K562 (cell line): Measurements from ENCODE around the gene KRT83. TPM values are rescaled to one million over a fixed set of nuclear protein-coding genes. Genes with fewer than 3 reads are reported as not detected.

Experiments
- ATAC-seq: fragments of 200-7000 bp; cut with Tn5 transposase; 3 replicates; pipeline ENCODE4 v1.9.1; 2020; ENCODE audit warnings: moderate library complexity
- BruUV-seq: library from RNA; stranded (reverse); fragments of 400-500 nt; replicated peaks from 2 replicates; lab custom pipeline; 2021; lab: Mats Ljungman, UMichigan
- CTCF ChIA-PET: fragments of 300-600 bp; formaldehyde crosslinking; extraction: SDS; loops from one replicate; lab custom pipeline; 2021; ENCODE audit warnings: low intra/inter-chr PET ratio; lab: Yijun Ruan, JAX
- POLR2A ChIA-PET: fragments of 300-600, 350-650 bp; sonication (Branson Sonifier 250); formaldehyde crosslinking; extraction: SDS; loops from one replicate; lab custom pipeline; 2021; ENCODE audit warnings: antibody characterized with exemption, inconsistent platforms; lab: Yijun Ruan, JAX
- DNase-seq, 4 experiments: peaks; one replicate each; pipeline versions ENCODE4 v3.0.0 to v3.0.0-alpha.2; 2011 to 2018; ENCODE audit warnings: low spot score in 3 of 4, mixed read lengths in 3 of 4; ENCODE audit errors: extremely low read depth in 1 of 4
- FAIRE-seq: peaks from 2 replicates; lab custom pipeline; 2011; peaks lifted over from hg19 to GRCh38; lab: Jason Lieb, UNC
- H2AFZ ChIP-seq: 2 replicates; pipeline ENCODE4 v1.6.0; 2011; ENCODE audit warnings: low read depth, low read length, control low read depth, inconsistent platforms
- H3K27ac ChIP-seq: fragments of 200-600 bp; 3 replicates; pipeline ENCODE4 v1.8.0; 2011; ENCODE audit warnings: low read depth, mild to moderate bottlenecking, control low read depth, inconsistent platforms, low read length, moderate library complexity, mixed read lengths; ENCODE audit errors: extremely low read depth
- H3K27me3 ChIP-seq, 2 experiments: fragments of 300-600 bp in 1 of 2; 2 replicates in 1 of 2; 3 replicates in 1 of 2; pipeline versions ENCODE4 v1.6.0 to v1.8.0; 2011; ENCODE audit warnings: inconsistent platforms in 2 of 2, low read length in 2 of 2, mild to moderate bottlenecking in 1 of 2, mixed read lengths in 1 of 2, moderate library complexity in 1 of 2; ENCODE audit not compliant: control insufficient read depth in 2 of 2, insufficient read depth in 2 of 2
- H3K36me3 ChIP-seq: fragments of 300-600 bp; 3 replicates; pipeline ENCODE4 v1.8.0; 2011; ENCODE audit warnings: mild to moderate bottlenecking, low read length, inconsistent platforms; ENCODE audit not compliant: control insufficient read depth, insufficient read depth
- H3K4me1 ChIP-seq, 2 experiments: fragments of 200-600 bp in 1 of 2; replicated peaks in 1 of 2; 2 replicates in 1 of 2; 3 replicates in 1 of 2; pipeline versions ENCODE4 v1.5.1 to v1.8.0; 2011; ENCODE audit warnings: inconsistent platforms in 2 of 2, low read length in 2 of 2, mild to moderate bottlenecking in 1 of 2, mixed read lengths in 1 of 2, moderate library complexity in 1 of 2; ENCODE audit not compliant: control insufficient read depth in 2 of 2, insufficient read depth in 2 of 2
- H3K4me2 ChIP-seq: 2 replicates; pipeline ENCODE4 v1.6.1; 2011; ENCODE audit warnings: low read length, control low read depth, inconsistent platforms, mixed read lengths; ENCODE audit not compliant: insufficient read depth
- H3K4me3 ChIP-seq: fragments of 200-600 bp; sonication (generic), shearing (Covaris generic); 2 replicates; pipeline ENCODE4 v1.5.1; 2016; ENCODE audit warnings: control low read depth, inconsistent platforms
- H3K79me2 ChIP-seq: fragments of 200-600 bp; 3 replicates; pipeline ENCODE4 v1.8.0; 2011; ENCODE audit warnings: low read length, inconsistent platforms; ENCODE audit not compliant: control insufficient read depth, insufficient read depth
- H3K9ac ChIP-seq, 2 experiments: 2 replicates each; pipeline versions ENCODE4 v1.6.0 to v1.6.1; 2011; ENCODE audit warnings: low read depth in 2 of 2, low read length in 2 of 2, control low read depth in 1 of 2, inconsistent platforms in 1 of 2, mild to moderate bottlenecking in 1 of 2, mixed read lengths in 1 of 2; ENCODE audit not compliant: insufficient read depth in 1 of 2
- H3K9me1 ChIP-seq: one replicate; pipeline ENCODE4 v1.6.0; 2011; ENCODE audit warnings: inconsistent platforms, mild to moderate bottlenecking, low read length, moderate library complexity; ENCODE audit not compliant: control insufficient read depth, insufficient read depth
- H3K9me3 ChIP-seq: replicated peaks from 2 replicates; pipeline ENCODE4 v1.5.1; 2011; ENCODE audit warnings: low read depth, low read length, inconsistent platforms; ENCODE audit not compliant: control insufficient read depth, insufficient read depth
- H4K20me1 ChIP-seq: replicated peaks from 2 replicates; pipeline ENCODE4 v1.6.1; 2011; ENCODE audit warnings: low read length, inconsistent platforms, mixed read lengths; ENCODE audit not compliant: control insufficient read depth, insufficient read depth
- ASH1L ChIP-seq: fragments of 450-650 bp; IDR thresholded peaks from 2 replicates; pipeline ENCODE4 v1.6.1; 2018; ENCODE audit warnings: borderline replicate concordance, mild to moderate bottlenecking, low read depth; ENCODE audit not compliant: partially characterized antibody
- BCL6 ChIP-seq: fragments of 250-450 bp; sonication (Bioruptor Pico); IDR thresholded peaks from 2 replicates; pipeline ENCODE4 v1.4.0; 2020
- CBFB ChIP-seq: sonication (generic); formaldehyde crosslinking; IDR thresholded peaks from 2 replicates; pipeline ENCODE4 v1.4.0; 2020; ENCODE audit warnings: mild to moderate bottlenecking, missing genetic modification reagents
- CBX3 ChIP-seq, 2 experiments: IDR thresholded peaks; 1 replicate in 1 of 2; 2 replicates in 1 of 2; pipeline ENCODE4 v1.6.1; 2012; ENCODE audit warnings: inconsistent platforms in 2 of 2, low read length in 2 of 2, borderline replicate concordance in 1 of 2, control low read depth in 1 of 2
- HOXB6 ChIP-seq: fragments of 250-450 bp; sonication (Bioruptor Pico); IDR thresholded peaks from 2 replicates; pipeline ENCODE4 v1.5.1; 2022; ENCODE audit warnings: mild to moderate bottlenecking, borderline replicate concordance
- KAT8 ChIP-seq: fragments of 450-650 bp; IDR thresholded peaks from 2 replicates; pipeline ENCODE4 v1.6.1; 2016; ENCODE audit warnings: low read depth, mild to moderate bottlenecking
- KLF13 ChIP-seq: fragments of 450-650 bp; IDR thresholded peaks from 2 replicates; pipeline ENCODE4 v1.6.1; 2016; ENCODE audit warnings: missing genetic modification characterization, low read depth, mild to moderate bottlenecking, missing compliant biosample characterization, moderate library complexity, borderline replicate concordance
- NFXL1 ChIP-seq: fragments of 450-650 bp; formaldehyde crosslinking; IDR thresholded peaks from 2 replicates; pipeline ENCODE4 v1.4.0; 2021; ENCODE audit warnings: mild to moderate bottlenecking
- NONO ChIP-seq, 2 experiments: fragments of 200-400 bp in 1 of 2; fragments of 450-650 bp in 1 of 2; formaldehyde crosslinking in 1 of 2; IDR thresholded peaks; 2 replicates each; pipeline ENCODE4 v1.6.1; 2017; ENCODE audit warnings: low read depth in 2 of 2, mild to moderate bottlenecking in 2 of 2, moderate library complexity in 2 of 2, low read length in 1 of 2
- PHB ChIP-seq: fragments of 250-450 bp; sonication (Bioruptor Pico); IDR thresholded peaks from 2 replicates; pipeline ENCODE4 v1.5.0; 2021
- RBM22 ChIP-seq: fragments of 200-400 bp; formaldehyde crosslinking; IDR thresholded peaks from 2 replicates; pipeline ENCODE4 v1.6.1; 2018; ENCODE audit warnings: low read length, low read depth; ENCODE audit not compliant: poor library complexity, severe bottlenecking
- ZFP36 ChIP-seq: fragments of 150-350 bp; IDR thresholded peaks from 2 replicates; pipeline ENCODE4 v1.6.1; 2018; ENCODE audit warnings: low read length, low read depth; ENCODE audit not compliant: partially characterized antibody
- WGBS: fragments of 100-300 bp; shearing (Covaris generic); methylation state at CpG from one replicate; pipeline ENCODE4 v1.1.6; 2016; ENCODE audit warnings: low coverage, mixed read lengths; ENCODE audit not compliant: insufficient coverage; ENCODE audit errors: missing lambda C conversion rate; 5-methylcytosine and 5-hydroxymethylcytosine counted together
- in situ Hi-C: fragments of 300-500 bp; cut with MboI; formaldehyde crosslinking; loops from 4 replicates; pipeline ENCODE4 v1.15.0; 2018; ENCODE audit warnings: inconsistent platforms, mixed read lengths
- intact Hi-C: fragments of 100-400 bp; cut with micrococcal nuclease; formaldehyde crosslinking; loops from 2 replicates; pipeline ENCODE4 v1.14.2; 2022
- polyA plus RNA-seq, 8 experiments: library from polyadenylated mRNA; depleted of rRNA in 4 of 8; stranded (reverse) in 5 of 8; unstranded in 3 of 8; fragments of >200 nt; fragmentation: Nextera tagmentation in 2 of 8; fragmentation: Illumina TruSeq in 1 of 8; extraction: Ambion mirVana in 2 of 8; extraction: Trizol in 1 of 8; gene quantifications; 2 replicates each; pipeline versions ENCODE4 v1.2.1 to v1.2.3, GENCODE V29; 2011 to 2014; ENCODE audit warnings: inconsistent platforms in 1 of 8, missing spikeins in 1 of 8
- total RNA-seq, 7 experiments: library from RNA; depleted of rRNA in 6 of 7; stranded (reverse); fragments of >200 nt in 6 of 7; fragmentation: Illumina TruSeq in 2 of 7; extraction: Trizol in 2 of 7; gene quantifications; 2 replicates each; pipeline versions ENCODE4 v1.2.1 to v1.2.3, GENCODE V29; 2011 to 2021; ENCODE audit warnings: low replicate concordance in 1 of 7
- TF ChIP-seq, protein P1 (sequence below): fragments of 250-450 bp; sonication (Bioruptor Pico); IDR thresholded peaks from 2 replicates; pipeline ENCODE4 v1.8.0; 2022; ENCODE audit warnings: moderate library complexity, mild to moderate bottlenecking, inconsistent platforms

Gene KRT83
- total and polyA plus RNA-seq, 9 of the 15 experiments (the other 6 are each of a cell fraction or from before 2014, with no cell fraction given) = not detected

DNA sequence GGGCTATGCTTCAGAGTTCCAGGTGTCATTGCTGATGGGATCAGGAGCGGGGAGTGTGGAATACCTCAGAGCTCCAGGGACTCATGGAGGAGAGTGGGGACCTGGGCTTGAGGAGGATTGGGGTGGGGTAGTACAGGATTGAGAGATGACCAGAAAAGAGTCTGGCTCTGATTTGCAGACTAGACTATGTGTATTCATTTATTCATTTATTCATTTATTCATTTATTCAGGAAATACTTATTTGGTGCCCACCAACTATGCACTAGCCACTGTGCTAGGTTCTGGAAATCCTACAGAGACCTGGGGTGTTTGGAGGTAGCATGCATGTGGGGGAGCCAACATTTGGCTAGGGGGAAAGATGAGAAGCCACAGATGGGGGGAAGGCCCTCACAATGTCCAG, 871 bp upstream of the KRT83 start (continued):
- TF ChIP-seq CBX3 (IDR thresholded peaks at IDR 0.05; ENCODE audit: borderline replicate concordance in 1 of 2, low read length in 2 of 2) = no peak
- TF ChIP-seq NFXL1 (CRISPR knock-in tag) = no peak
- no peak for TF ChIP-seq BCL6
- TF ChIP-seq ASH1L = no peak
- TF ChIP-seq PHB (CRISPR knock-in tag) = no peak
- TF ChIP-seq ZFP36 = no peak
- TF ChIP-seq HOXB6 (CRISPR knock-in tag) = no peak
- TF ChIP-seq CBFB (CRISPR knock-in tag) = no peak
- no peak for TF ChIP-seq RBM22
- TF ChIP-seq, protein P1, sequence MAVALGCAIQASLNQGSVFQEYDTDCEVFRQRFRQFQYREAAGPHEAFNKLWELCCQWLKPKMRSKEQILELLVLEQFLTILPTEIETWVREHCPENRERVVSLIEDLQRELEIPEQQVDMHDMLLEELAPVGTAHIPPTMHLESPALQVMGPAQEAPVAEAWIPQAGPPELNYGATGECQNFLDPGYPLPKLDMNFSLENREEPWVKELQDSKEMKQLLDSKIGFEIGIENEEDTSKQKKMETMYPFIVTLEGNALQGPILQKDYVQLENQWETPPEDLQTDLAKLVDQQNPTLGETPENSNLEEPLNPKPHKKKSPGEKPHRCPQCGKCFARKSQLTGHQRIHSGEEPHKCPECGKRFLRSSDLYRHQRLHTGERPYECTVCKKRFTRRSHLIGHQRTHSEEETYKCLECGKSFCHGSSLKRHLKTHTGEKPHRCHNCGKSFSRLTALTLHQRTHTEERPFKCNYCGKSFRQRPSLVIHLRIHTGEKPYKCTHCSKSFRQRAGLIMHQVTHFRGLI (CRISPR knock-in tag) = no peak
- TF ChIP-seq KAT8 = no peak

DNA sequence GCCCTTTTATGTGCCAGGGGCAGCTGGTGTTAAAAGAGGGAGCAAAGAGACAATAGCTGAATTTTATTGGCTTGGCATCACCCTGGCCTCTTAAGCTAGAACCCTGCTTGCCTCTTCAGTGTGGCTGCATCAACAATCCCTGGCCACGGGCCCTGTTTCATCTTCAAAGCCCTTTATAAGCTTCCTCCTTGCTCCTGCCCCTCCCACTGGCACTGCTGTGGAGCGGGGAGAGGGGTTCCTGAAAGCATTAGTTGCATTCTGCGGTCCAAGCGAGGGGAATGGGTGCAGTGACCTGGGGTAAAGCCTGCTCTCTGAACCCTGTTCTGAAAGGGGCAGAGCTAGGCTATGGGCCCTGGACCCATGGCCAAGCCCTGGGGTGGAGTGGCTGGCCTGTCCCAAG, 220 bp upstream of the KRT83 start:
- peaks cover 4% of the 10 kb centered on the region; the same call in 1 of the 2 replicates for H4K20me1 ChIP-seq
- POLR2A ChIA-PET = interaction anchor here (0.6 kb wide), 1 partner anchor 10 kb away, joined by 5 read pairs; no protein-coding TSS in a partner anchor
- DNase-seq (no peak), FAIRE-seq (no peak), ATAC-seq (no peak)
- CTCF ChIA-PET = no interaction called here
- no peak overlapping the region for H3K27ac ChIP-seq
- no peak overlapping the region for H2AFZ ChIP-seq
- WGBS = 0% methylated on average over 4 of the region's 4 CpGs
- TF ChIP-seq KLF13 (tag) (no peak), NONO (IDR thresholded peaks at IDR 0.05; ENCODE audit: low read depth in 2 of 2, low read length in 1 of 2) (no peak)
- H3K27me3 ChIP-seq = peaks cover 14 to 70% of the 10 kb centered on the region in 2 experiments
- H3K4me2 ChIP-seq = no peak overlapping the region
- H3K79me2 ChIP-seq = no peaks in the 10 kb centered on the region
- no peaks in the 10 kb centered on the region for H3K36me3 ChIP-seq
- no TSS peak for BruUV-seq
- intact Hi-C loops (no loop called here), in situ Hi-C loops (no loop called here)
- no peaks in the 10 kb centered on the region for H3K9me1 ChIP-seq
- H3K9ac ChIP-seq = no peak overlapping the region
- H3K4me1 ChIP-seq = no peaks in the 10 kb centered on the region
- no peaks in the 10 kb centered on the region for H3K9me3 ChIP-seq
- H3K4me3 ChIP-seq = no peak overlapping the region
